GM18861 (cell line): Measurements from ENCODE around the gene MRM2.

ENCODE experiments used
- ATAC-seq: cut with Tn5 transposase; IDR thresholded peaks from one replicate; pipeline ENCODE4 v1.9.1; 2021; ENCODE audit not compliant: unreplicated experiment

Gene MRM2

DNA sequence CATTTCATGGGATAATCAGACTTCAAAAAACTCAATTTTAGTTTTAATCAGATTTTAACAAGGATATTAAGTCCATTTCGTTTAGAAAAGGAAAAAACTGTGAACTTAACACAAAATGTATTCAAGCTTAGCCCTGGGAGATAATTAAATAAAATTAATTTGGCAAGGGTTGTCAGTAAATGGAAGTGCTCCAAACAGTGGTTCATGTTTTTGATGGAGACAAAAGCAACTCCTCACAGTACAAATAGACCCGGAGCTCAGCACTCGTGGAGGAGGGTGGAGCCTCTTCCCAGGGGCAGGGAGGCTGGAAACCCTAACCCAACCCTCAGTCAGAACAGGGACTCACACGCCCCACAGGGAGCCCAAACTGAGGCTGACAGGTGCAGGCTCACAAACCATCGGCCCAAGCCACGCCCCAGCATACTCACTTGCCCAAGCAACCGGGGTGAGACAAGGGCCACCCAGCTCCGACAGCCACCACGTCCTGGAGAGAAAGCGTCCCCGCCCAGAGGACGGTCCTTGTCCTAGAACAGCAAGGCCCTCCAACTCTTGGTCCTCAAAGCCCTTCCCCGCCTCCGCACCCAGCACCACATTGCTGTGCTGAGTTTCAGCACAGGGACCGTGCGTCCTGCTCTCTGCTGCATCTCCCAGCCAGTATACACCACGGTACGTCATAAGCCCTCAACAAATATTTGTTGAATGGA lies 49.0 kb downstream of the MRM2 start:
- no peak for ATAC-seq

DNA sequence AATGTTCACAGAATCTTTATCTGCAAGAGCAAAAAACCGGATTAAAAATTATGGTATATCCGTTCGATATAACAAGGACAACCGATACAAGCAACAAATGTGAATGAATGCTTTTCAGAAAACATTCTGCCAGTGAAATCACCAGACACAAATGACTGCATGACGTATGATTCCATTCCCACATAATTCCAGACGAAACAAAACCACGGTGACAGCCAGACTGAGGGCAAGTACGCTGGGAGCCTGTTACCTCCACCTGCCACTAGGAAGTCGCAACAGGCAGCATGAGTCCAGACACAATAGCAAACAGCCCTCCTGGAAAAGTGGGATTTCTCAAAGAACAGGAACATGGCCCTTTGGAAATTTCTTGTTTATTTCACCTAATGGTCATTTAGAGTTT lies 51.0 kb downstream of the MRM2 start:
- ATAC-seq, result no peak

DNA sequence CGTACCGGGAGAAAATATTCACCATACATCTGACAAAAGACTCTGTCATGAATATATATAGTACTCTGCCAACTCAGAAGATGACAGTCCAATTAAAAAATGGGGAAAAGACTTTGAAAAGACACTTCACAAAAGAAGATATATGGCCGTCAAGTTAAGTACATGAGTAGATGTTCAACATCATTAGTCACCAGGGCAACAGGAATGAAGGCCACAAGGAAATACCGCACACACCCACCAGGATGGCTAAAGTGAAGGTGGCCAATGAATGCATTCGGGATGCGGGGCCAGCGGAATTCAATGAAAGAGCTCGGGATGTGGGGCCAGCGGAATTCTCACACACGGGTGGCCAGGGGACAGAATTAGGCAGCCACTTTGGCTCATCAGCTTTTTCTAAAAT lies 51.5 kb downstream of the MRM2 start:
- no peak for ATAC-seq

DNA sequence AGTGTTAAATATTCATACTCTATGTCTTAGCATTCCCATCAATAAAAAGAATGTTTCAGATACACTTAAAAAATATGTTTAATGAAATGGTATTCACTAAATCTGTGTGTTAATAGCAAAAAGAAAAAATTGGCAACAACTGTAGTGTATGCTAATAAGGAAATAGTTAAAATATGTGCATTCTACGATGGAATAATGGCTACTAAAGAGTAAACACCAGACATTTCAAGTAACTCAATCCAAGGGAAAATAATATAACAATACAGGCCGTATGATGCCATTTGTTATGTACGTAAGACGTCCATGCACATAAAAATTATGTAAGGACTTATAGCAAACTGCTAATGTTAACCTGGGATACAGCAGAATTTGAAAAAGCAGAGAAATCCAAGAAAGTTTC lies 55.8 kb downstream of the MRM2 start:
- no peak for ATAC-seq

DNA sequence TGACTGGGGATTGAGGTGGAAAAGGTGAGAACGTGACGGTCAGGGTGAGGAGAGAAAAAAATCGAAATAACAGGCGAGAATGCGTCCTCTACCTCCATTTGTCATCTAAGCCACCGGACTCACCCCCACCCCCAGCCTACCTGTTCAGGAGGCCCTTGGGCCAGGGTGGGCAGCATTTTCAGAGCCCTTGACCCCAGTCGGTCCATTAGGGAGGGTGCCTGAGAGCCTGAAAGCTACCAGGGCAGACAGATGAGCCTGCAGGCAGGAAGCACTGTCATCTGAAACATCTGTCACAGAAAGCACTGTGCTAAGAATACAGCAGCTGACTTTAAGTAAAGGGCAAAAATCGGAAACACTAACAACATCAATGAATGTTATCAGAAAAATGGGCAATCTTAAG lies 56.3 kb downstream of the MRM2 start:
- no peak for ATAC-seq
